HepG2 (cell line): ENCODE results near the gene UNC5A. TPM values are rescaled to one million over a fixed set of nuclear protein-coding genes. Genes with fewer than 3 reads are reported as not detected.

Experiments
- ATAC-seq: fragments of 200-7000 bp; cut with Tn5 transposase; 3 replicates; pipeline ENCODE4 v1.9.1; 2020; ENCODE audit warnings: mild to moderate bottlenecking, moderate library complexity
- BruUV-seq: library from RNA; stranded (reverse); fragments of 400-500 nt; replicated peaks from 2 replicates; lab custom pipeline; 2021; lab: Mats Ljungman, UMichigan
- CTCF ChIA-PET: fragments of 300-600 bp; formaldehyde crosslinking; extraction: SDS; loops from one replicate; lab custom pipeline; 2021; ENCODE audit warnings: low total read pairs, inconsistent platforms, low intra/inter-chr PET ratio; lab: Yijun Ruan, JAX
- POLR2A ChIA-PET: fragments of 350-600 bp; sonication (Branson Sonifier 250); formaldehyde crosslinking; loops from one replicate; lab custom pipeline; 2020; ENCODE audit warnings: antibody characterized with exemption, inconsistent platforms; lab: Yijun Ruan, JAX
- DNase-seq: peaks from one replicate; pipeline ENCODE4 v3.0.0-alpha.2; 2015; ENCODE audit warnings: low spot score
- FAIRE-seq: peaks from 3 replicates; lab custom pipeline; 2011; peaks lifted over from hg19 to GRCh38; lab: Jason Lieb, UNC
- H2AFZ ChIP-seq: one replicate; pipeline ENCODE4 v1.6.1; 2011; ENCODE audit warnings: low read length, inconsistent platforms
- H3K27ac ChIP-seq: fragments of 300-600 bp; 3 replicates; pipeline ENCODE4 v1.8.0; 2011; ENCODE audit warnings: mixed run types, mild to moderate bottlenecking, mixed read lengths, low read length, inconsistent platforms; ENCODE audit not compliant: insufficient read depth; ENCODE audit errors: extremely low read length
- H3K27me3 ChIP-seq, 2 experiments: fragments of 200-600 bp in 1 of 2; 2 replicates in 1 of 2; 3 replicates in 1 of 2; pipeline versions ENCODE4 v1.6.0 to v1.8.0; 2011; ENCODE audit warnings: low read length in 2 of 2, mild to moderate bottlenecking in 2 of 2, moderate library complexity in 2 of 2, inconsistent platforms in 1 of 2; ENCODE audit not compliant: insufficient read depth in 2 of 2, control insufficient read depth in 1 of 2
- H3K36me3 ChIP-seq, 2 experiments: fragments of 200-600 bp in 1 of 2; replicated peaks in 1 of 2; 2 replicates in 1 of 2; 3 replicates in 1 of 2; pipeline versions ENCODE4 v1.5.1 to v1.8.0; 2011; ENCODE audit warnings: low read length in 2 of 2, inconsistent platforms in 1 of 2; ENCODE audit not compliant: insufficient read depth in 2 of 2, control insufficient read depth in 1 of 2
- H3K4me1 ChIP-seq: 2 replicates; pipeline ENCODE4 v1.5.1; 2012; ENCODE audit warnings: low read length, inconsistent platforms; ENCODE audit not compliant: insufficient read depth
- H3K4me2 ChIP-seq: 2 replicates; pipeline ENCODE4 v1.6.0; 2011; ENCODE audit warnings: low read depth, low read length, inconsistent platforms
- H3K4me3 ChIP-seq, 3 experiments: fragments of 200-600 bp in 1 of 3; sonication (generic), shearing (Covaris generic) in 1 of 3; replicated peaks in 1 of 3; 2 replicates each; pipeline ENCODE4 v1.5.1; 2011 to 2016; ENCODE audit warnings: low read length in 3 of 3, inconsistent platforms in 2 of 3, low read depth in 2 of 3, mild to moderate bottlenecking in 2 of 3, control low read depth in 1 of 3, mixed read lengths in 1 of 3; ENCODE audit not compliant: insufficient read depth in 1 of 3
- H3K79me2 ChIP-seq: one replicate; pipeline ENCODE4 v1.6.1; 2011; ENCODE audit warnings: low read length, inconsistent platforms; ENCODE audit not compliant: insufficient read depth
- H3K9ac ChIP-seq: 2 replicates; pipeline ENCODE4 v1.6.0; 2011; ENCODE audit warnings: mild to moderate bottlenecking, low read depth, low read length, inconsistent platforms; ENCODE audit not compliant: insufficient read depth
- H3K9me3 ChIP-seq: 2 replicates; pipeline ENCODE4 v1.5.1; 2012; ENCODE audit warnings: mild to moderate bottlenecking, low read length
- H4K20me1 ChIP-seq: 2 replicates; pipeline ENCODE4 v1.6.0; 2011; ENCODE audit warnings: inconsistent platforms, mild to moderate bottlenecking, low read length, moderate library complexity; ENCODE audit not compliant: insufficient read depth
- E2F2 ChIP-seq: sonication (generic); formaldehyde crosslinking; IDR thresholded peaks from 2 replicates; pipeline ENCODE4 v1.4.0; 2020; ENCODE audit warnings: missing genetic modification reagents, borderline replicate concordance
- PLRG1 ChIP-seq: fragments of 450-650 bp; conservative IDR thresholded peaks from 2 replicates; pipeline ENCODE4 v1.6.1; 2016
- U2AF1 ChIP-seq: fragments of 200-400 bp; formaldehyde crosslinking; optimal IDR thresholded peaks from 2 replicates; pipeline ENCODE3; 2017; ENCODE audit warnings: mild to moderate bottlenecking, low read depth, low read length
- ZNF629 ChIP-seq: sonication (generic); formaldehyde crosslinking; conservative IDR thresholded peaks from 2 replicates; pipeline ENCODE4 v1.5.0; 2020; ENCODE audit warnings: missing genetic modification reagents
- WGBS: methylation state at CpG from one replicate; pipeline ENCODE4 v1.1.6; 2017; ENCODE audit warnings: low lambda C conversion rate; 5-methylcytosine and 5-hydroxymethylcytosine counted together
- in situ Hi-C: cut with HindIII; loops from 2 replicates; pipeline ENCODE4 v1.10.0; 2017; ENCODE audit warnings: low pct_unique_long_range_greater_than_20kb; ENCODE audit not compliant: extremely low pct_ligation_motif_present
- intact Hi-C: fragments of 100-400 bp; cut with micrococcal nuclease; formaldehyde crosslinking; loops from one replicate; pipeline ENCODE4 v1.10.0; 2022; ENCODE audit not compliant: unreplicated experiment
- polyA plus RNA-seq, 8 experiments: library from polyadenylated mRNA; depleted of rRNA in 3 of 8; stranded (reverse) in 7 of 8; unstranded in 1 of 8; fragments of >200 nt; fragmentation: Illumina TruSeq in 4 of 8; extraction: Trizol in 4 of 8; gene quantifications; 2 replicates each; pipeline versions ENCODE4 v1.2.1 to v1.2.3, GENCODE V29; 2011 to 2016; ENCODE audit warnings: low read depth in 4 of 8, missing spikeins in 1 of 8, mixed read lengths in 1 of 8; ENCODE audit not compliant: insufficient read depth in 1 of 8
- total RNA-seq, 5 experiments: library from RNA; depleted of rRNA; stranded (reverse); fragments of >200 nt; fragmentation: Illumina TruSeq; extraction: Trizol; gene quantifications; 2 replicates each; pipeline ENCODE4 v1.2.3, GENCODE V29; 2016; ENCODE audit warnings: low read depth in 1 of 5
- TF ChIP-seq, protein P1 (sequence below): IDR thresholded peaks from 2 replicates; pipeline ENCODE4 v1.6.1; 2012; ENCODE audit warnings: low read length, improper control_type of control experiment

UNC5A gene
- total and polyA plus RNA-seq, 2 of the 13 experiments (the other 11 are each of a cell fraction or from before 2014, with no cell fraction given), result not detected

DNA sequence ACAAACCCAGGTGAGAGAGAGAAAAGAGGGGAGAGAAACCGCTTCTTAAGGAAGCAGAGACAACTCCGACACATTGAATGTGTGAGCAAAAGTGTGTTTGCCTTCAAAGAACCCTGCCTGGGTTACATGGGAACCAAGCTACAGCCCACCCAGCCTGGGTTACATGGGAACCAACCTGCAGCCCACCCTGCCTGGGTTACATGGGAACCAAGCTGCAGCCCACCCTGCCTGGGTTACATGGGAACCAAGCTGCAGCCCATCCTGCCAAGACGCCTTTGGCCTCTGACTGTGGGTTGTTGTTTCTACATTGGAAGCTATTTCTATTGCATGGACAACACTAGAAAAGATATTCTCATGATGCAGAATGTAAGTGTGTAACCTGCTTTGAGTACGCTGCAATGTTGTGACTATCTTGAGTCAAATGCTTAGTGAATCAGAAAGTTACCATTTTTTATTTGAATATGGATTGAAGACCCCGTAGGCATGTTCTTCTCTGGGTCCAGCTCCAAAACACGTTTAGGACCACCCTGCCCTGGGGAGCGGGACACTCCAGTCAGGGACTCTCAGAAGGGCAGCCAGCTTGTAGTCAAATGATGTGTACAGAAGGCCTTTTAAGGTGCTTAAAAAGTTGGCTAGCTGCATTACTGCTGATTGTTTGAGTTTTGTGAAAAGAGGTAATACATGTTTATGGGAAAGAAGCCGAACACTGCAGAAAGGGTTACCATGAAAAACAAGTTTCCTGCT is 39.1 kb upstream of the UNC5A start (continued):
- TF ChIP-seq, protein P1, sequence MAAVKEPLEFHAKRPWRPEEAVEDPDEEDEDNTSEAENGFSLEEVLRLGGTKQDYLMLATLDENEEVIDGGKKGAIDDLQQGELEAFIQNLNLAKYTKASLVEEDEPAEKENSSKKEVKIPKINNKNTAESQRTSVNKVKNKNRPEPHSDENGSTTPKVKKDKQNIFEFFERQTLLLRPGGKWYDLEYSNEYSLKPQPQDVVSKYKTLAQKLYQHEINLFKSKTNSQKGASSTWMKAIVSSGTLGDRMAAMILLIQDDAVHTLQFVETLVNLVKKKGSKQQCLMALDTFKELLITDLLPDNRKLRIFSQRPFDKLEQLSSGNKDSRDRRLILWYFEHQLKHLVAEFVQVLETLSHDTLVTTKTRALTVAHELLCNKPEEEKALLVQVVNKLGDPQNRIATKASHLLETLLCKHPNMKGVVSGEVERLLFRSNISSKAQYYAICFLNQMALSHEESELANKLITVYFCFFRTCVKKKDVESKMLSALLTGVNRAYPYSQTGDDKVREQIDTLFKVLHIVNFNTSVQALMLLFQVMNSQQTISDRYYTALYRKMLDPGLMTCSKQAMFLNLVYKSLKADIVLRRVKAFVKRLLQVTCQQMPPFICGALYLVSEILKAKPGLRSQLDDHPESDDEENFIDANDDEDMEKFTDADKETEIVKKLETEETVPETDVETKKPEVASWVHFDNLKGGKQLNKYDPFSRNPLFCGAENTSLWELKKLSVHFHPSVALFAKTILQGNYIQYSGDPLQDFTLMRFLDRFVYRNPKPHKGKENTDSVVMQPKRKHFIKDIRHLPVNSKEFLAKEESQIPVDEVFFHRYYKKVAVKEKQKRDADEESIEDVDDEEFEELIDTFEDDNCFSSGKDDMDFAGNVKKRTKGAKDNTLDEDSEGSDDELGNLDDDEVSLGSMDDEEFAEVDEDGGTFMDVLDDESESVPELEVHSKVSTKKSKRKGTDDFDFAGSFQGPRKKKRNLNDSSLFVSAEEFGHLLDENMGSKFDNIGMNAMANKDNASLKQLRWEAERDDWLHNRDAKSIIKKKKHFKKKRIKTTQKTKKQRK, result no peak

- Histone ChIP-seq H3K27me3 (peaks cover 3 to 62% of the 10 kb centered on the region in 2 experiments; a peak in 4 of 5 replicates), H3K9ac (no peak overlapping the region), H3K27ac (no peak overlapping the region), H3K4me1 (no peaks in the 10 kb centered on the region), H3K79me2 (no peaks in the 10 kb centered on the region), H3K9me3 (no peaks in the 10 kb centered on the region), H2AFZ (no peak overlapping the region), H3K4me3 (no peak overlapping the region), H4K20me1 (no peaks in the 10 kb centered on the region), H3K36me3 (no peaks in the 10 kb centered on the region)
- ATAC-seq (no peak), DNase-seq (no peak), FAIRE-seq (no peak)
- ChIA-PET CTCF (no interaction called here), POLR2A (no interaction called here)
- intact Hi-C loops, result no loop called here
- 16% methylated on average over 13 of the region's 13 CpGs for WGBS
- BruUV-seq, result no TSS peak
- TF ChIP-seq E2F2 (CRISPR knock-in tag) (no peak), U2AF1 (no peak), PLRG1 (no peak), ZNF629 (CRISPR knock-in tag) (no peak)
- TF ChIP-seq, all 625 proteins: peak for 0
- in situ Hi-C loops, result no loop called here
- no peak overlapping the region for H3K4me2 ChIP-seq
These were observed 37.8 kb upstream of the UNC5A start for GRCh38 chr5:176772271-176773210.
